ENCODE results near the gene UCK2. TPM values are rescaled to one million over a fixed set of nuclear protein-coding genes. Genes with fewer than 3 reads are reported as not detected.

The UCK2 gene
- total and polyA plus RNA-seq, 4 donors, result 9.6 to 22.0 (median 14.1) TPM

DNA sequence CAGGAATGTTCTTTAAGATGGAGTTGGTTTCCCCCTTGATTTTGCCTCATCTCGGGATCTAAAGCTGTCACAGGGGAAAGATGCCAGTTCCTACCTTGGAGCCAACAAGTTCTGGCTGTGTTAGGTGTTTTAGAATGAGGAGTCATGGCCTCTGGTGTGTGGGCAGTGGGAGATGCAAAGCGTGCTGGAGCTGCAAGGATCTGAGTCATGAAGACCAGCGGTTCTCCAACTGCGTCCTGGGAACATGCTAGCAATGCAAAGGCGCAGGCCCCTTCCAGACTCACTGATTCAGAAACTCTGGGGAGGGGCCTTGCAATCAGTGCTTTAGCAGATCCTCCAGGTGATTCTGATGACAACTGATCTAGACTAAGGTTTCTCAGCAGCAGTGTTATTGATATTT is 109.1 kb downstream of the UCK2 start:
- no peak overlapping the region for H3K4me3 ChIP-seq
- TF ChIP-seq, protein P1, sequence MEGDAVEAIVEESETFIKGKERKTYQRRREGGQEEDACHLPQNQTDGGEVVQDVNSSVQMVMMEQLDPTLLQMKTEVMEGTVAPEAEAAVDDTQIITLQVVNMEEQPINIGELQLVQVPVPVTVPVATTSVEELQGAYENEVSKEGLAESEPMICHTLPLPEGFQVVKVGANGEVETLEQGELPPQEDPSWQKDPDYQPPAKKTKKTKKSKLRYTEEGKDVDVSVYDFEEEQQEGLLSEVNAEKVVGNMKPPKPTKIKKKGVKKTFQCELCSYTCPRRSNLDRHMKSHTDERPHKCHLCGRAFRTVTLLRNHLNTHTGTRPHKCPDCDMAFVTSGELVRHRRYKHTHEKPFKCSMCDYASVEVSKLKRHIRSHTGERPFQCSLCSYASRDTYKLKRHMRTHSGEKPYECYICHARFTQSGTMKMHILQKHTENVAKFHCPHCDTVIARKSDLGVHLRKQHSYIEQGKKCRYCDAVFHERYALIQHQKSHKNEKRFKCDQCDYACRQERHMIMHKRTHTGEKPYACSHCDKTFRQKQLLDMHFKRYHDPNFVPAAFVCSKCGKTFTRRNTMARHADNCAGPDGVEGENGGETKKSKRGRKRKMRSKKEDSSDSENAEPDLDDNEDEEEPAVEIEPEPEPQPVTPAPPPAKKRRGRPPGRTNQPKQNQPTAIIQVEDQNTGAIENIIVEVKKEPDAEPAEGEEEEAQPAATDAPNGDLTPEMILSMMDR (IDR thresholded peaks at IDR 0.05; ENCODE audit: control extremely low read depth, extremely low read depth), result no peak
- no peak overlapping the region for H3K9ac ChIP-seq (ENCODE audit: insufficient read depth in 1 of 2, low read length in 2 of 2)
- H3K27ac ChIP-seq (ENCODE audit: low read depth in 1 of 2, low read length in 1 of 2), result no peak overlapping the region
- no peaks in the 10 kb centered on the region for H3K4me1 ChIP-seq (ENCODE audit: control insufficient read depth in 5 of 5, insufficient read depth in 5 of 5, low read length in 5 of 5)
- DNase-seq (no peak), ATAC-seq (ENCODE audit: insufficient read depth, low FRiP score) (no peak)
- 90% methylated on average over 5 of the region's 5 CpGs for WGBS, 2 donors
- H3K27me3 ChIP-seq (ENCODE audit: control insufficient read depth in 3 of 3, insufficient read depth in 3 of 3, low read length in 2 of 3), result no peaks in the 10 kb centered on the region
- H3K36me3 ChIP-seq (ENCODE audit: control insufficient read depth in 4 of 4, insufficient read depth in 4 of 4, low read length in 4 of 4), result no peaks in the 10 kb centered on the region
- peaks cover 0 to 2% (median 0%) of the 10 kb centered on the region in 4 donors for H3K9me3 ChIP-seq (ENCODE audit: control insufficient read depth in 4 of 4, insufficient read depth in 3 of 4, low read length in 3 of 4)

GRCh38 chr1:165937829-165938228 is 110.4 kb downstream of the UCK2 start:
- Histone ChIP-seq H3K27ac (ENCODE audit: low read depth in 1 of 2, low read length in 1 of 2) (no peak overlapping the region), H3K9ac (ENCODE audit: insufficient read depth in 1 of 2, low read length in 2 of 2) (no peak overlapping the region), H3K27me3 (ENCODE audit: control insufficient read depth in 3 of 3, insufficient read depth in 3 of 3, low read length in 2 of 3) (no peaks in the 10 kb centered on the region), H3K36me3 (ENCODE audit: control insufficient read depth in 4 of 4, insufficient read depth in 4 of 4, low read length in 4 of 4) (no peaks in the 10 kb centered on the region), H3K4me3 (no peak overlapping the region), H3K9me3 (ENCODE audit: control insufficient read depth in 4 of 4, insufficient read depth in 3 of 4, low read length in 3 of 4) (peaks cover 0 to 2% (median 0%) of the 10 kb centered on the region in 4 donors), H3K4me1 (ENCODE audit: control insufficient read depth in 5 of 5, insufficient read depth in 5 of 5, low read length in 5 of 5) (no peaks in the 10 kb centered on the region)
- TF ChIP-seq, protein P1 (IDR thresholded peaks at IDR 0.05; ENCODE audit: control extremely low read depth, extremely low read depth), result no peak
- DNase-seq, result no peak
- no peak for ATAC-seq (ENCODE audit: insufficient read depth, low FRiP score)
- 85 to 92% methylated on average over 2 of the region's 2 CpGs for WGBS, 2 donors

- DNase-seq, result no peak
- no peaks in the 10 kb centered on the region for H3K27me3 ChIP-seq (ENCODE audit: control insufficient read depth in 3 of 3, insufficient read depth in 3 of 3, low read length in 2 of 3)
- ATAC-seq (ENCODE audit: insufficient read depth, low FRiP score), result no peak
- H3K36me3 ChIP-seq (ENCODE audit: control insufficient read depth in 4 of 4, insufficient read depth in 4 of 4, low read length in 4 of 4), result no peaks in the 10 kb centered on the region
- H3K9ac ChIP-seq (ENCODE audit: insufficient read depth in 1 of 2, low read length in 2 of 2), result no peak overlapping the region
- no peaks in the 10 kb centered on the region for H3K4me1 ChIP-seq (ENCODE audit: control insufficient read depth in 5 of 5, insufficient read depth in 5 of 5, low read length in 5 of 5)
- no peak overlapping the region for H3K4me3 ChIP-seq
- H3K27ac ChIP-seq (ENCODE audit: low read depth in 1 of 2, low read length in 1 of 2), result no peak overlapping the region
- WGBS, 2 donors, result 79 to 93% methylated on average over 2 of the region's 2 CpGs
- TF ChIP-seq, protein P1 (IDR thresholded peaks at IDR 0.05; ENCODE audit: control extremely low read depth, extremely low read depth), result no peak
- H3K9me3 ChIP-seq (ENCODE audit: control insufficient read depth in 4 of 4, insufficient read depth in 3 of 4, low read length in 3 of 4), result peaks cover 0 to 2% (median 0%) of the 10 kb centered on the region in 4 donors
Observed at GRCh38 chr1:165938844-165939243, 111.4 kb downstream of the UCK2 start.

DNA sequence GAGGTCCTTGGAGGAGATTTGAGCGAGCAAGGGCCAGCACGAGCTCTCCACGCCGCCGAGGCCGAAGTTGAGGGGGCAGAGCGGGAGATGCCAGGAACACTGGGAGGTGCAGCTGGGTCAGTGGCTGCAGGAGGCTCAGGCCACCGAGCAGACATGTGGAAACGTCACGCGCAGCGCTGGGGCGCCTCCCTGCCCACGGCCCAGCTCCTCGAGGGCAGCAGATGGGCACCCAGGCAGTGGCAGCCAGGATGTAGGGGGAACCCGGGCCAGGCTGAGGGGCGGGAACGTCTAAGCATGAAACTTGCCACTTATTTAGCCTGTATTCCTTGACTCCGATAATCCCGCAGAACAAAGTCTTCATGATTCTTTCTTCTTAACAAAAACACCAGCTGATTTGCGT is 114.1 kb downstream of the UCK2 start:
- no peak overlapping the region for H3K27ac ChIP-seq (ENCODE audit: low read depth in 1 of 2, low read length in 1 of 2)
- H3K9ac ChIP-seq (ENCODE audit: insufficient read depth in 1 of 2, low read length in 2 of 2), result no peak overlapping the region
- H3K36me3 ChIP-seq (ENCODE audit: control insufficient read depth in 4 of 4, insufficient read depth in 4 of 4, low read length in 4 of 4), result no peaks in the 10 kb centered on the region
- ATAC-seq (ENCODE audit: insufficient read depth, low FRiP score) (no peak), DNase-seq (no peak)
- no peak overlapping the region for H3K4me3 ChIP-seq
- H3K27me3 ChIP-seq (ENCODE audit: control insufficient read depth in 3 of 3, insufficient read depth in 3 of 3, low read length in 2 of 3), result no peaks in the 10 kb centered on the region
- H3K4me1 ChIP-seq (ENCODE audit: control insufficient read depth in 5 of 5, insufficient read depth in 5 of 5, low read length in 5 of 5), result no peaks in the 10 kb centered on the region
- TF ChIP-seq, protein P1 (IDR thresholded peaks at IDR 0.05; ENCODE audit: control extremely low read depth, extremely low read depth), result no peak
- H3K9me3 ChIP-seq (ENCODE audit: control insufficient read depth in 4 of 4, insufficient read depth in 3 of 4, low read length in 3 of 4), result no peaks in the 10 kb centered on the region
- WGBS, 2 donors, result 91 to 95% methylated on average over 21 of the region's 21 CpGs

Data from lung (tissue), 12 donors.